ENCODE results near the gene NBPF3.

DNA sequence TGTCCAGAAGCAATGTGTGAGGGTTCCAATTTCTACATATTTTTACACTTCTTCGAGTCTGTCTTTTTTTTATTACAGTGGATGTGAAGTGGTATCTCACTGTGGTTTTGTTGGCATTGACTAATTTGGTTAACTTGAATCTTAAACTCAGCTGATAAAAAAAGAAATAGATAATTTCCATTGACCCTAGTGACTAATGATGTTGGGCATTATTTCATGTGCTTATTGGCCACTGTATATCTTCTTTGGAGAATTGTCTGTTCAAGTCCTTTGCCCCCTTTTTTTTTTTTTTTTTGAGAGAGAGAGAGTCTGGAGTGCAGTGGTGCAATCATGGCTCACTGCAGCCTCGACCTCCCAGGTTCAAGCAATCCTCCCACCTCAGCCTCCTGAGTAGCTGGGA is 33.3 kb upstream of the NBPF3 start:
- TF ChIP-seq, protein P1, sequence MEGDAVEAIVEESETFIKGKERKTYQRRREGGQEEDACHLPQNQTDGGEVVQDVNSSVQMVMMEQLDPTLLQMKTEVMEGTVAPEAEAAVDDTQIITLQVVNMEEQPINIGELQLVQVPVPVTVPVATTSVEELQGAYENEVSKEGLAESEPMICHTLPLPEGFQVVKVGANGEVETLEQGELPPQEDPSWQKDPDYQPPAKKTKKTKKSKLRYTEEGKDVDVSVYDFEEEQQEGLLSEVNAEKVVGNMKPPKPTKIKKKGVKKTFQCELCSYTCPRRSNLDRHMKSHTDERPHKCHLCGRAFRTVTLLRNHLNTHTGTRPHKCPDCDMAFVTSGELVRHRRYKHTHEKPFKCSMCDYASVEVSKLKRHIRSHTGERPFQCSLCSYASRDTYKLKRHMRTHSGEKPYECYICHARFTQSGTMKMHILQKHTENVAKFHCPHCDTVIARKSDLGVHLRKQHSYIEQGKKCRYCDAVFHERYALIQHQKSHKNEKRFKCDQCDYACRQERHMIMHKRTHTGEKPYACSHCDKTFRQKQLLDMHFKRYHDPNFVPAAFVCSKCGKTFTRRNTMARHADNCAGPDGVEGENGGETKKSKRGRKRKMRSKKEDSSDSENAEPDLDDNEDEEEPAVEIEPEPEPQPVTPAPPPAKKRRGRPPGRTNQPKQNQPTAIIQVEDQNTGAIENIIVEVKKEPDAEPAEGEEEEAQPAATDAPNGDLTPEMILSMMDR (IDR thresholded peaks at IDR 0.05; ENCODE audit: low read length) = no peak
- no peak for TF ChIP-seq EZH2 (optimal IDR thresholded peaks at IDR 0.05; ENCODE audit: low read depth, low read length)
